GM21825 (cell line): Measurements from ENCODE around the gene DIS3.
"Not testable (repeated sequence)": the region's sequence is repeated elsewhere in the genome, so short reads cannot be mapped to it uniquely, and the experiment has no call there.

Source experiments
- ATAC-seq: cut with Tn5 transposase; IDR thresholded peaks from one replicate; pipeline ENCODE4 v1.9.1; 2021; ENCODE audit warnings: mild to moderate bottlenecking, moderate library complexity; ENCODE audit not compliant: unreplicated experiment

Gene DIS3, protein sequence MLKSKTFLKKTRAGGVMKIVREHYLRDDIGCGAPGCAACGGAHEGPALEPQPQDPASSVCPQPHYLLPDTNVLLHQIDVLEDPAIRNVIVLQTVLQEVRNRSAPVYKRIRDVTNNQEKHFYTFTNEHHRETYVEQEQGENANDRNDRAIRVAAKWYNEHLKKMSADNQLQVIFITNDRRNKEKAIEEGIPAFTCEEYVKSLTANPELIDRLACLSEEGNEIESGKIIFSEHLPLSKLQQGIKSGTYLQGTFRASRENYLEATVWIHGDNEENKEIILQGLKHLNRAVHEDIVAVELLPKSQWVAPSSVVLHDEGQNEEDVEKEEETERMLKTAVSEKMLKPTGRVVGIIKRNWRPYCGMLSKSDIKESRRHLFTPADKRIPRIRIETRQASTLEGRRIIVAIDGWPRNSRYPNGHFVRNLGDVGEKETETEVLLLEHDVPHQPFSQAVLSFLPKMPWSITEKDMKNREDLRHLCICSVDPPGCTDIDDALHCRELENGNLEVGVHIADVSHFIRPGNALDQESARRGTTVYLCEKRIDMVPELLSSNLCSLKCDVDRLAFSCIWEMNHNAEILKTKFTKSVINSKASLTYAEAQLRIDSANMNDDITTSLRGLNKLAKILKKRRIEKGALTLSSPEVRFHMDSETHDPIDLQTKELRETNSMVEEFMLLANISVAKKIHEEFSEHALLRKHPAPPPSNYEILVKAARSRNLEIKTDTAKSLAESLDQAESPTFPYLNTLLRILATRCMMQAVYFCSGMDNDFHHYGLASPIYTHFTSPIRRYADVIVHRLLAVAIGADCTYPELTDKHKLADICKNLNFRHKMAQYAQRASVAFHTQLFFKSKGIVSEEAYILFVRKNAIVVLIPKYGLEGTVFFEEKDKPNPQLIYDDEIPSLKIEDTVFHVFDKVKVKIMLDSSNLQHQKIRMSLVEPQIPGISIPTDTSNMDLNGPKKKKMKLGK

DNA sequence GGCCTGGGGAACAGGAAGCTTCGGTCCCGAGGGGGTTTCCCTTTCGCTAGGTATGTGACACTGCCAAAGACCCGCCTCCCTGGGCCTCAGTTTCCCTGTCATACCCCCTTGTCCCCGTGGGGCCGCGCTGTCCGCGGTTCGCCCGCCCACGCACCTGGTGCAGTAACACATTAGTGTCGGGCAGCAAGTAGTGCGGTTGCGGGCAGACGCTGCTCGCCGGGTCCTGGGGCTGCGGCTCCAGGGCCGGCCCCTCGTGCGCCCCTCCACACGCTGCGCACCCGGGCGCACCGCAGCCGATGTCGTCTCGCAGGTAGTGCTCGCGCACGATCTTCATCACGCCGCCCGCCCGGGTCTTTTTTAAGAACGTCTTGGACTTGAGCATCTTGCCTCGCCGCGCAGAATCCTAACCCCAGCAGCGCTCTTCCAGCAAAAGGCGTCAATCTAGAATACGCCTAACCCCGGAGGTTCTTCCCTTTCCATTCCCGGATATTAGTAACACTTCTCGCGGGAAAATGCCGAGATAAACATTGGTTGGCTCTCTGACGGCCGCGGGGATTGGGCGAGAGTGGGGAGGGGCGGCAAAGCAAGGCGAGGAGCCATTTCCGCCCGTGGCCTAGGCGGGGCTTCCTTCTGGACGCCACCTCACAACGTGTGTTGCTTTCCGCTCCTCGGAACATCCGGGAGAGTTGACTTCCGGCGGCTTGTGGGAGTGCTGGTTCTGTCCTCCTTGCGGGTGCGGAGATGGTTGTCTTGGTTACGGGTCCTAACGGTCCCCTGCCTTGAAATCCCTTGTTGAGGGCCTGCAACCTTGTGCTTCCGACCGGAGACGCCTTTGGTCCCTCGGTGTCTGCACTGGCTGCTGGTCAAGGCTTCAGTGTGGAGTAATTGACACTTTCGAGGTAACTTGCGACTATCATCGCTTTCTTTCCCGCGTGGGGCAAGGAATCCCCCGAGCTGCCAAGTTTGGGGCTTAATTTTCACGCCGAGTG lies at the start of gene DIS3, which contains the start of gene PIBF1:
TSS of gene DIS3 (minus strand) at position 450 of the 989 bp plus-strand sequence. CDS start at position 382, 68 bp downstream.
TSS of gene PIBF1 (plus strand) at position 683 of the 989 bp plus-strand sequence. CDS start 1,337 bp downstream, outside the sequence.
- peak; percentile 98 for ATAC-seq

DNA sequence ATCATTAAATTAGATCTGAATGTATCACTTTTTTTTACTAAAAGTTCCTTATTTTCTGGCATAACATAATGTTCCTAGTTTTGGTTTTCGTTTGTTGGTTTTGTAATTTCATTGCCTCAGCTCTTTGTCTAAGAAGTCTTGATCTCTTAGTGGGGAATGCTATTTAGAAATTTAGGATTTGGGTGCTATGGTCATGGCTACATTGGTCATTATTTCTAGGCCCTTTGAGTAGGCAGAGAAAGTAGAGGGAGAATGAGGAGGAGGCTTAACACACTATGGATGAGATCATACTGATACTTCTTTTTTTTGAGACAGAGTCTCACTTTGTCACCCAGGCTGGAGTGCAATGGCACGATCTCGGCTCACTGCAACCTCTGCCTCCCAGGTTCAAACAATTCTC lies 42.0 kb upstream of the DIS3 start:
- no peak for ATAC-seq

- no peak for ATAC-seq
Observed at GRCh38 chr13:72823081-72823480, 41.4 kb upstream of the DIS3 start.

DNA sequence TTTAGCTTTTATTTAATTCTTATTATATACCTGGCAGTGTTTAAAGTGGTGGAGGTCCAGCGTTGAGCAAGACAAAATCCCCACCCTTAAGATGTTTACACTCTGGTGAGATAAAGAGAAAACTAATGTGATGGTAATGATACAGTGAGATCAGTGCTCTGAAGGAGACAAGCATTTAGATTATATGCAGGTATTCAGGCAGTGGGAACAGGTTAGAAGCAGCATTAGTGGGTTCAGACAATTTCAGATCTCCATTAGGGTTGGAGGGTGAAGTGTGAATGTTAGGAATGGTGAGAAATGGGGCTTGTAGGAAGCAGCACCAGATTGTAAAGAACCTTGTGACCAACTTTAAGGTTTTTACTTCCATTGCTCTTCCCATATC lies 39.2 kb upstream of the DIS3 start:
- ATAC-seq = no peak

DNA sequence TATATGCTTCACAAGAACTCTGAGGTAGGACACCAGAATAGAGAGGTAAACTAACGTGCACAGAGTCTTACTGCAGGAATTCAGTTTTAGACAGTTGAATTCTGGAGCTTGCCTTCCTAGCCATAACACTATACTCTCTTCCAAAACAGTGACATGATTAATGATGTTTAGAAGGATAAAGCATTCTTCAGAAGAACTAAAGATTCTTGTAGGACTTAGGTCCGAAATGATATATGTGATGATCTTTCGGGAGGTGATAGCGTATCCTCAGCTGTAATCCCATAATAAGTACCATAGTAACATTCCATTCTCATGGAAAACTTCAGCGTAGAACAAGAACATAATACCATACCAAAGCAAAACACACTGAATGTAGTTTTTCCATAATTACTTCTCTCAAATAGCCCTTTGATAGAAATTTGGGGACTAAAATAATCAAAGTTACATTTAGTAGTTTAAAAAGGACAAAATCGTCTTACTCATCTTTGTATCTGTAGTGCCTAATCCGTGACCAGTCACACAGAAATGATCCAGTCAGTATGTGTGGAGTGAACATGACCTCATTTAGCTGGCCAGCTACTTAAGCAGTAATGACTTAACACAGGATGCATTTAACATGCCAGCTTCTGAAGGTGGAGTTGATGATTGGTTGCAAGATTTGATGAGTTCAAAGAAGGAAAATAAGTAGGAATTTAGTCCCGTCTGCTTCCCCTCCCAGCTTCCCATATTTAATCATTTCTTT lies 38.6 kb upstream of the DIS3 start:
- no peak for ATAC-seq

DNA sequence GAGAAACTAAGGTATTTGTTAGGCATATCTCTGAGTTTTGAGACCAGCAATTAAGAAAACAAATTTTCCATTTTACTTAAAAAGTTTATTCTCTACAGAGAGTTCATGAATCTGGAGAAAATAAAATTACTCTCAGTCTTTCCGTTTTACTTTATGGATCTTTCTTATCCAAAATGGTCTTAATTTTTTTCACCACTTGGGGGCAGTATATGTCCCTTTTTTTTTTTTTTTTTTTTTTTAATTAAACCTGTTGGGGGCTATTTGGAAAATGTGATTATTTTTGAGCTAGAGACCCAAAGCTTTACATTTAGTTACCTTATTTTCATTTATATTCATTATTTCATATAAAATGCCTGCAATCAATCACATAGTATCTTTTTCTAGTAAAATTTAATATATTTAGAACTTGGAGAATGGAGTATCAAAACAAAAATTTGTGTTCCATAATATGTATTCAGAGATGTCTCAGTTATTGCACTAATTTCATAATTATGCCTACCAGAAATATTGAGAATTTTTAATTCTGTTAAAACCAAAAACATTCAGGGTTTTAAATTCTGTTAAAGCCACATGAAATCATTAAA lies 27.3 kb upstream of the DIS3 start:
- no peak for ATAC-seq

DNA sequence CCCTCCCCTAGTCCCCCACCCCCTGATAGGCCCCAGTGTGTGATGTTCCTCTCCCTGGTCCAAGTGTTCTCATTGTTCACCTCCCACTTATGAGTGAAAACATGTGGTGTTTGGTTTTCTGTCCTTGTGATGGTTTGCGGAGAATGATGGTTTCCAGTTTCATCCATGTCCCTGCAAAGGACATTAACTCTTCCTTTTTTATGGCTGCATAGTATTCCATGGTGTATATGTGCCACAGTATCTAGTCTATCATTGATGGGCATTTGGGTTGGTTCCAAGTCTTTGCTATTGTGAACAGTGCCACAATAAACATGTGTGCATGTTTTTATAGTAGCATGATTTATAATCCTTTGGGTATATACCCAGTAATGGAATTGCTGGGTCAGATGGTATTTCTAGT lies 24.8 kb upstream of the DIS3 start:
- not testable (repeated sequence) for ATAC-seq

DNA sequence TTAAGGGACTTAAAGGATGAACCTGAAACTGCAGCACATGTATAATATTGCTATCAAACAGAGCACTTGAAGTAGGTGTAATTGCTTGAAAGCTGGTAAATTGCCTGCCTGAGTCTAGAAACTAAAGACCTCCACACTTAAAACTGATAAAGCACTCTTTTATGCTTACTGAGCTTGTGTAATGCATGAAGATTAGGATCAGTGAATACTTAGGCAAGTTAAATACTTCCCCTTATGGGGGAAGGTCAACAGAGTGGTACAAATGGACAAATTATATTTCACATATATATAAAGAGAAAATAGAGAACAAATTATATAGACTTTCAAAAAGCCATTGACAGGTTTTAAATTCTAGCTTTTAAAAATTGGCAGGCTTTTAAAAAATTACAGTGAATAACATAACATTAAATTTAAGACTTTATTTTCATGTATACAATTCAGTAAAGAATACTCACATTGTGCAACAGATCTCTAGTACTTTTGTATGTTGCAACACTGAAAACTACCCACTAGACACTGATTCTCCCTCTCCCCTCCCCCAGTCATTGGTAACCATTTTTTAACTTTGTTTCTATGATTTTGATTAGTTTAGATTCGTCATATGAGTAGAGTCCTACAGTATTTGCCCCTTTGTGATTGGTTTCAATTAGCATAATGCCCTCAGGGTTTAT lies 24.1 kb upstream of the DIS3 start:
- no peak for ATAC-seq

DNA sequence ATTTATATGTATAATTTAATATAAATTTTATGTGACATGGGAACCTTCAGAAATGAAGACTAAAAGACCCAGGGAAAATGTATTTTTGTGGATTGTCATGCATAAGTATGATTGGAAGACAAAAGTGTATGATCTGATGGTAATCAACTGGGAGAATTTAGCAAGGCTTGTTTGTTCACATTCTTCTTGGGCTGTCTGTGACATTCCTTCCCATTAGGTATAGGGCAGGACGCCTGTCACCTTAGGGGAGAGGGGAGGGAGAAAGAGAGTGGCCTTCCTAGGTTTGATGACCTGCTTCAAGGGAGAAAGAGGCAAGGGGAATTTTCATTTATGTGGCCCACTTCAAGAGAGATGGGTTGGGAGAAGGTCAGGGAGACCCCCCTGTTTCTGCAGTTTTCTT lies 22.6 kb upstream of the DIS3 start:
- no peak for ATAC-seq

DNA sequence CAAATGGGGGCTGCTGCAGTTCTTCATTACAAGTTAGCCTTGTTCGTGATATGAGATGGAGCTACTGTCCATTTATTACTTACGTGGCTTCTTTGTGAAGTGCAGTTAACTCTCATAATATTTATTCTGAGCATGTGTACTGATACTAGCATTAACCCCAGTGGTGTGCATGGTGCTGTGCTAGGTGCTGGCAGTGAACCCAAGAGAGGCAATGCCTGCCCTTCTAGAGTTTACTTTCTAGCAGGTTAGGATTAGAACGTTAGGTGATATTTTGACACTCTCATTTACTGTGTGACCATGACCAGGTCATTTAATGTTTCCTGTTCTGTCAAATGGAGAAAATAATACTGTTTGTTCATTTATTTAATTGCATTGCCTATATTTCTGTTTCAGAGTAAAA lies 17.1 kb upstream of the DIS3 start:
- no peak for ATAC-seq

GRCh38 chr13:72792640-72793039 lies 10.9 kb upstream of the DIS3 start:
- no peak for ATAC-seq

DNA sequence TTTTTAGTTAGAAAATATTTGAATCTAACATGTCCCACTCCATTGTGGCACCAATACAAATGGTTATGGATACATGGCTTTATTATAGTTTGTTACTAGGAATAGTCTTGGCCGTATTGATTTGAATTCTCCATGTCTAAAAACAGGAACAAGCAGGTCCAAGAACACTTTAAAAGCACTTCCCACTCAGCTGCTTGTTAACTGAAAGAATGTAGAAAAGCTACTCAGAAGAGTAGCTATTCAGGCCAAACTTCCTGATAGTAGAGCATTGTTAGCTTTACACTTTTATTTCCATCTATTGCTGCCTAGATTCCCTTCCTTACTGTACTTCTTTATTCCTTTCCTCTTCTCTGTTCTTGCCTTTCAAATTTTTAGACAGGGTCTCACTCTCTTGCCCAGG lies 7.1 kb upstream of the DIS3 start:
- no peak for ATAC-seq

- not testable (repeated sequence) for ATAC-seq
Observed at GRCh38 chr13:72784679-72785078, 3.0 kb upstream of the DIS3 start.

GRCh38 chr13:72782717-72783116 lies 1.0 kb upstream of the DIS3 start:
- no peak for ATAC-seq

DNA sequence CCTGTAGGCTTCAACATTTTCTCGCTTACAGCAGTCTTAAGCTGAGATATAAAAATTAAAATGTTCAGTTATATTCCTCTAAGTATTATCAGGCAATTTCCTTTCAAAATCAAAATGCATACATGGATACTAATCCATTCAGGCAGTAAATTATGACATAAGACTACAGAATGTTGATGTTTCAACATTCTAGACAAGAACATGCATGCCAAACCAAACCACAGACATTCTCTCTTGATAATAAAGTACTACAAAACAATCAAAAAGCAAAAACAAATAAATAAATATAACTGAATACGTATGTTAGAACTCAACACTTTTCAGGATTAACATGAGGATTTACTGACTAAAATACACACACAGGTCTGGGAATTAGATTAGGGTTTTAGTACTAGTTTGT lies 7.7 kb downstream of the DIS3 start:
- no peak for ATAC-seq

- ATAC-seq = no peak
Observed at GRCh38 chr13:72763411-72763810, 18.3 kb downstream of the DIS3 start.

DNA sequence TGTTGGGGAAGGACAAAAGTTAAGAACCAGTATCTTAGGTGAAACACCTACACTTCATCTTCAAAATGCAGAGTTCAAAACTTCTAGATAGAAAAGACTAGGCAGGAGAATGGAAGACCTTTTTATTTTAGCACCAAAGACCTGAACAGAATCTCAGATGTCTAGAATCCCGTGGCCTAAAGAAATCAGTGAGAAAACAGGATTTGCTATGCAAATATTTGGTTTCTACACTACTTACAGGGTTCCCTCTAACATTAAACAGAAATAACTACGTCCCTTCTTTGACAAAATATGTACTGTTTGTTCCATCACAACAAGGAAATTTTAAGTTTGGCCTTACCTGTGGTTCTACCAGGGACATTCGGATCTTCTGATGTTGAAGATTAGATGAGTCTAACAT lies 21.5 kb downstream of the DIS3 start:
- no peak for ATAC-seq

DNA sequence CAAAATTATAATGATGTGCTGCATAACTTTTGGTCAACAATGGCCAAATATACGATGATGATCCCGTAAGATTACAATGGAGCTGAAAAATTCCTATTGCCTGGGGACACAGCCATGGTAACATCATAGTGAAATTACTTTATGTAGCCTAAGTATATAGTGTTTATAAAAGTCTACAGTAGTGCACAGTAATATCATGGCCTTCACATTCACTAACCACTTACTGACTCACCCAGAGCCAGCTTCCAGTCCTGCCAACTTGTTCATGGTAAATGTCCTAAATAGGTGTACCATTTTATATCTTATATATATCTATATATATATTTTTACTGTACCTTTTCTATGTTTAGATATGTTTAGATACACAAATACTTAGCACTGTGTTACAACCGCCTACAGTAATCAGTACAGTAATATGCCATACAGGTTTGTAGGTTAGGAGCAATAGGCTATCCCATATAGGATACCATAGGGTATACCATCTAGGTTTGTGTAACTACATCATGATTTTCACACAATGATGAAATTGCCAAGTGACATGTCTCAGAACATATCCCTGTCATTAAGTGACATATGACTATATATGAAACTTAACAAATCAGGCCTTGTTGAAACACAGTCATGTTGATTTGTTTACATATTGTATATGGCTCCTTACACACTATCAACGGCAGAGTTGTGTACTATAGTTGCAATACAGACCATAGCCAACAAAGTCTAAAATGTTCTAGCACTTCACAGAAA lies 23.7 kb downstream of the DIS3 start:
- ATAC-seq = no peak
